Thymus (tissue), 11 donors: ENCODE measurements around the gene C1orf159. TPM values are rescaled to one million over a fixed set of nuclear protein-coding genes. Genes with fewer than 3 reads are reported as not detected.
"Not testable (repeated sequence)": the region's sequence is repeated elsewhere in the genome, so short reads cannot be mapped to it uniquely, and the experiment has no call there.

Experiments used
- DNase-seq, 9 donors: peaks; one replicate each; pipeline ENCODE4 v3.0.0-alpha.2; 2013; ENCODE audit warnings: low spot score in 9 of 9, low read depth in 6 of 9, missing footprints in 1 of 9
- H3K27ac ChIP-seq, 2 donors: one replicate each; pipeline ENCODE4 v1.5.1; 2013; ENCODE audit warnings: control low read depth in 1 of 2, low read depth in 1 of 2, low read length in 1 of 2, mild to moderate bottlenecking in 1 of 2, moderate library complexity in 1 of 2
- H3K27me3 ChIP-seq, 2 donors: one replicate each; pipeline ENCODE4 v1.5.1; 2013; ENCODE audit warnings: low read length in 1 of 2; ENCODE audit not compliant: control insufficient read depth in 2 of 2, insufficient read depth in 1 of 2
- H3K36me3 ChIP-seq, 2 donors: one replicate each; pipeline ENCODE4 v1.5.1; 2013; ENCODE audit warnings: low read length in 1 of 2, mild to moderate bottlenecking in 1 of 2, moderate library complexity in 1 of 2; ENCODE audit not compliant: control insufficient read depth in 2 of 2, insufficient read depth in 2 of 2
- H3K4me1 ChIP-seq, 2 donors: one replicate each; pipeline ENCODE4 v1.5.1; 2013; ENCODE audit warnings: low read length in 2 of 2; ENCODE audit not compliant: control insufficient read depth in 2 of 2, insufficient read depth in 2 of 2
- H3K4me3 ChIP-seq, 2 donors: one replicate each; pipeline ENCODE4 v1.5.1; 2013; ENCODE audit warnings: low read length in 2 of 2, control low read depth in 1 of 2, mild to moderate bottlenecking in 1 of 2
- H3K9me3 ChIP-seq, 2 donors: one replicate each; pipeline ENCODE4 v1.5.1; 2013; ENCODE audit warnings: low read length in 1 of 2, mild to moderate bottlenecking in 1 of 2; ENCODE audit not compliant: control insufficient read depth in 2 of 2, insufficient read depth in 1 of 2
- WGBS: extraction: QIAGEN DNeasy Blood & Tissue Kit; methylation state at CpG from one replicate; pipeline ENCODE4 v1.1.7; 2013; 5-methylcytosine and 5-hydroxymethylcytosine counted together
- polyA plus RNA-seq: library from polyadenylated mRNA; stranded (reverse); fragments of 200-250 nt; gene quantifications from one replicate; pipeline ENCODE4 v1.2.3, GENCODE V29; 2013
- total RNA-seq: library from RNA; stranded (reverse); fragments of 120-200 nt; gene quantifications from one replicate; pipeline ENCODE4 v1.2.4, GENCODE V29; 2013
- donor health status: healthy.

The C1orf159 gene
- total and polyA plus RNA-seq, 2 donors: 5.0 to 17.8 TPM

DNA sequence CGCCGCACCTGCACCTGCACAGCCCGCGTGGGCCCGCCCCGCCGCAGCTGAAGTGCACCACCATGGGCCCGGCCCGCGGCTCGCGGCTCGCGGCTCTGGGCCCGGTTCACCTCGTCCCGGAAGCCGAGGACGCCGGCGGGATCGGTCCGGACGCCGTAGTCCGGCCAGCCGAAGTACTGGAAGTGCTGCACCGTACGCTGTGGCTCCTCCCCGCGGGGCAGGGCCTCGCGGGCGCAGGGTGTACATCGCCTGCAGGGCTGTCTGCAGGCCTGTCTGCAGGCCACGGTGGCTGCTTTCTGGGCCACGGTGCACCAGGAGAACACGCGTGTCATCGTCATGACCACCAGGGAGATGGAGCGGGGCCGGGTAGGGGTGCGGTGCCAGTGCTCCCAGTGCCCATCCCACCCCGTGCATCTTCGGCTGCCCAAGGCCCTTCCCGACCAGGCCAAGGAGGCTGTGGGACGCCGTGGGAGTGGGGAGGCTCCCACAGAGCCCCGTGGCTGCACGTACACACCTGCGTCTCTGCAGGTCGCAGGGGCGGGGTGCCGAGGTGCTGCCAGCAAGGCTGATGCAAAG is 48.5 kb downstream of the C1orf159 start:
- H3K27ac ChIP-seq: no peak overlapping the region
- H3K27me3 ChIP-seq: peaks cover 26 to 72% of the 10 kb centered on the region in 2 donors
- WGBS: 94% methylated on average over 54 of the region's 54 CpGs
- H3K36me3 ChIP-seq: no peaks in the 10 kb centered on the region
- no peak overlapping the region for H3K4me3 ChIP-seq
- no peak for DNase-seq
- H3K9me3 ChIP-seq: peaks cover 0 to 11% of the 10 kb centered on the region in 2 donors
- peaks cover 6 to 19% of the 10 kb centered on the region in 2 donors for H3K4me1 ChIP-seq

DNA sequence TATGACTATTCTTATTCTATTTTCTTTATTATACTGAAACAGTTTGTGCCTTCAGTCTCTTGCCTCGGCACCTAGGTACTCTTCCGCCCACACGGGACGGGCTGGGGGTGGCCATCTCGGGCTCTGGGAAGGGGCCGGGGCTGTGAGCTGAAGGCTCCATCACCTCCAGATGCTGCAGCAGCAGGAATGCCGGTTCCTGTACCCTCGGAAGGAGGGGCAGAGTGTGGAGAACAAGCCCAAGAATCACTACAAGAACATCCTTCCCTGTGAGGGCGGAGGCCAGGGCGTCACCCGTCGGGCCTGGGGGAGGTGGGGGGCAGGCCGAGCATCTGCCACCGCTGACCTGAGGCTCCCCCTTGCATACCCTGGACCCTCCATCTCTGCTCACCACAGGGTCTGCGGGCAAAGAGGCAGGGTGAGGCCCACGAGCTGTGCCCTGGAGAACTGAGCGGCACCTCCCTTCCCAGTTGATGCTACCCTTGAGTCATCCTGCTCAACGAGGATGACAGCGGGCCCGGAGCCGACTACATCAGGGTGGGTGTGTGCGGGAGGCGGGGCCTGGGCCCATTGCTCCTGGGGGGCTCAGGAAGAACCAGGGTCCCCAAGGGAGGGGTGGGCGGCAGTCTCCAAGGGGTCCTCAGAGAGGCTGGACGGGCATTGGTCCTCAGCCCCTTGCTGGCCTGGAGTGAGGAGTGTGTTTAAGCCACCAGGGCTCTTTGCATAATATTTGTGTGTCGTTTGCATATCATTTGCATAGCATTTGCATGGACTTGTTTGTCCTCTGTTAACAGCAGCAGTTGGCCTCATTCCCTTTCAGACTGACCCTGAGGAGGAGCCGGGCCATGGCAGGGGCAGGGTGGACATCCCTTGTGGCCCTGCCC is 49.2 kb downstream of the C1orf159 start:
- no peak overlapping the region for H3K27ac ChIP-seq
- peaks cover 32 to 79% of the 10 kb centered on the region in 2 donors for H3K27me3 ChIP-seq

GRCh38 chr1:1065940-1066304 is 50.0 kb downstream of the C1orf159 start:
- Histone ChIP-seq H3K27me3 (peaks cover 38 to 82% of the 10 kb centered on the region in 2 donors), H3K9me3 (peaks cover 0 to 11% of the 10 kb centered on the region in 2 donors), H3K4me1 (peaks cover 6 to 19% of the 10 kb centered on the region in 2 donors)
- not testable (repeated sequence) for H3K36me3 ChIP-seq, DNase-seq, H3K27ac ChIP-seq, H3K4me3 ChIP-seq
- WGBS: 84% methylated on average over 11 of the region's 11 CpGs

More for the DNA sequence above, 49.2 kb downstream of the C1orf159 start:
- Histone ChIP-seq H3K9me3 (peaks cover 0 to 11% of the 10 kb centered on the region in 2 donors), H3K4me3 (no peak overlapping the region), H3K4me1 (peaks cover 6 to 19% of the 10 kb centered on the region in 2 donors), H3K36me3 (no peaks in the 10 kb centered on the region)
- DNase-seq: no peak
- WGBS: 82% methylated on average over 27 of the region's 27 CpGs

GRCh38 chr1:1065265-1065939 is 50.5 kb downstream of the C1orf159 start:
- Histone ChIP-seq H3K36me3 (no peaks in the 10 kb centered on the region), H3K4me3 (no peak overlapping the region), H3K4me1 (peaks cover 6 to 19% of the 10 kb centered on the region in 2 donors), H3K27me3 (peaks cover 41 to 82% of the 10 kb centered on the region in 2 donors), H3K27ac (no peak overlapping the region), H3K9me3 (peaks cover 0 to 11% of the 10 kb centered on the region in 2 donors)
- DNase-seq: no peak
- WGBS: 77% methylated on average over 20 of the region's 20 CpGs

DNA sequence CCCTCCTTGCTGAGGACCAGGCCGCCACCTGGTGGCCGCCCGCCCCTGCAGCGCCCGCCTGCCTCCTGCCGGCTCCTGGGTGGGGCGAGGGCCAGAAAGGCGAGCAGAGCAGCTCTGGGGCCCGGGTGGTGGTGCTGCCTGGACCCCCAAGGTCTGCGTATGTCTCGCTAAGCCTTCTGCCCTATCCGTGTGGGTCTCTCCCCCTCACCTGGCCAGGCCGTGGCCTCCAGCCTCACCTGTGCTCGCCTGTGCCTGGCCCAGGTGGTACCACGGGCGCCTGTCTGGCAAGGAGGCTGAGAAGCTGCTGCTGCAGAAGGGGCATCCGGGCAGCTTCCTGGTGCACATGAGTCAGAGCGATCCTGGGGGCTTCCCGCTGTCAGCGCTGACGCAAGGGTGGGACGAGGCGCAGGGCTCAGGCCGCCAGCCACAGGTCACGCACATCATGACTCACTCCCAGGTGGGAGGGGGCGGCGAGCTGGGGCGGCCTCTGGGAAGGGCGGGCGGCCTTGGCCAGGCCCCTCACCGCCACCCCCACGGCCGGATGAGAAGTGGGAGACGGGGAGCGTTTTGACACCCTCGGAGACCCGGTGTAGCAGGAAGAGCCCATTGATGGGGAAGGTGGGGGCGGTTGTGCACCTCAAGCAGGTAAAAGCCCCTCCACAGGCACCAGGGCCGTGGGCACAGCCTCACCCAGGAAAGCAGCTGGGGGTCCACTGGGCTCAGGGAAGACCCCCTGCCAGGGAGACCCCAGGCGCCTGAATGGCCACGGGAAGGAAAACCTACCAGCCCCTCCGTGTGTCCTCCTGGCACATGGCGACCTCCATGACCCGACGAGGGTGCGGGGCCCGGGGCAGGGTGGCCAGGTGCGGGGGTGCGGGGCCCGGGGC is 51.7 kb downstream of the C1orf159 start:
- H3K4me1 ChIP-seq: peaks cover 6 to 19% of the 10 kb centered on the region in 2 donors
- H3K27ac ChIP-seq: no peak overlapping the region
- H3K9me3 ChIP-seq: peaks cover 0 to 13% of the 10 kb centered on the region in 2 donors
- peaks cover 43 to 81% of the 10 kb centered on the region in 2 donors for H3K27me3 ChIP-seq
- H3K4me3 ChIP-seq: no peak overlapping the region
- DNase-seq: peak in 3 of 9 donors; percentile 43 to 64 (median 55)
- no peaks in the 10 kb centered on the region for H3K36me3 ChIP-seq
- WGBS: 19% methylated on average over 50 of the region's 50 CpGs

- peaks cover 3 to 26% of the 10 kb centered on the region in 2 donors for H3K4me1 ChIP-seq
- WGBS: 63% methylated on average over 24 of the region's 24 CpGs
- H3K36me3 ChIP-seq: no peaks in the 10 kb centered on the region
- DNase-seq: no peak
- peaks cover 0 to 13% of the 10 kb centered on the region in 2 donors for H3K9me3 ChIP-seq
- H3K4me3 ChIP-seq: no peak overlapping the region
- no peak overlapping the region for H3K27ac ChIP-seq
- peaks cover 51 to 85% of the 10 kb centered on the region in 2 donors for H3K27me3 ChIP-seq
Measured at GRCh38 chr1:1063261-1063944, 52.5 kb downstream of the C1orf159 start.

DNA sequence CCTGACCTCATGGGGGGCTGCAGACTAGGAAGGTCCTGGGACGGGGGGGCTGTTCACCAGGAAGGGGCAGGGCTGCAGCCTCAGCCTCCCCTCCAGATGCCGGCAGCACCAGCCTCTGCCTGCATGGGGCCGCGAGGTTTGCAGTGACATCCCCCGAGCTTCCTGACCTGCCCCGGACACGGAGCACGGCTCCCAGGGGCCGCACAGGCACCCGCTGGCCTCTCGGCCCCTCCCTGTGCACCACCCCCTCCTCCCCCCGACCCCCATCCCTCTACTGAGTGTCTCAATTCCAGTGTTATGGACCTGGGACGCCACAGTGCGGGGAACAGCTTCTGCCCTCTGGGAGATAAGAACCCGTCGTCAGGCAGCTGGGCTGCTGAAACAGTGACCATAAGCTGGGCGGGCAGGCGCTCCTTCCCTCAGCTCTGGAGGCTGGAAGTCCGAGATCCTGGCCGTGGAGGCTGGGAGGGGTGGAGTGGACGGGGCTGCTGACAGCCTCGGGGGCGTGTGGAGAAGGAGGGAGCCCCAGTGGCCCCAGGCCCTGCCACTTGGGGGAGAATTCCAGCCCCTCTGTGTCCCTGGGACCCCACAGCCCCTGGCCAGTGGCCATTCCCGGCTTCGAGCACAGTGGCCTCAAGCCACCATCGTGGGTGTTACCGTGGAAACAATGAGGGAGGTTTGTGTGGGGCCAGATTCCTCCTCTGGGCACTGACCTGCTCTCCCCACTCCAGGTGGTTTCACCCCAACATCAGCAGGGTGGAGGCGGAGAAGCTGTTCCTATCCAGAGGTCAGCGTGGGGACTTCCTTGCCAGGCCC is 53.3 kb downstream of the C1orf159 start:
- Histone ChIP-seq H3K36me3 (no peaks in the 10 kb centered on the region), H3K4me1 (peaks cover 0 to 22% of the 10 kb centered on the region in 2 donors), H3K4me3 (no peak overlapping the region), H3K27me3 (peaks cover 57 to 85% of the 10 kb centered on the region in 2 donors), H3K9me3 (peaks cover 0 to 5% of the 10 kb centered on the region in 2 donors), H3K27ac (no peak overlapping the region)
- no peak for DNase-seq
- WGBS: 35% methylated on average over 29 of the region's 29 CpGs
